HG03175 (cell line): Measurements from ENCODE around the gene MTX3.

Experiments used
- ATAC-seq: cut with Tn5 transposase; IDR thresholded peaks from one replicate; pipeline ENCODE4 v1.9.1; 2021; ENCODE audit warnings: mild to moderate bottlenecking, moderate library complexity; ENCODE audit not compliant: unreplicated experiment

MTX3 gene

DNA sequence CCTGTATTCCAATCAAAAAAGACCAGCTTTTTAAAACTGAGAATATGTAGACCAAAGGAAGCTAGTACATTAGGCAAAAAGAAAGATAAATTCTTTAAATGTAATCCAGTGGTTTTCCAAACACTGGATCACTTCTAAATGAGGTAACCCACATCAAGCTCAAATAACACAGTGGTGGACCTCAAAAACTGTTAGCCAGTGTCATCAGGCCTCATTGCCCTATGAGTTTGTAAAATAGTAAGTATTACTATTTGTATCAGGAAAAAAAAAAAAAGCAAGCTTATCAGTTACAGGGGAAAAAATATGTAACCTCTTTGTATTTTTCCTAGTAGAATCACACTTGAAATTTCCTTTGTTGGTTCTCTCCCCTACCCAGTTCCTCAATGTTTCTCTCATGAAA is 6.7 kb downstream of the MTX3 start:
- ATAC-seq = no peak

DNA sequence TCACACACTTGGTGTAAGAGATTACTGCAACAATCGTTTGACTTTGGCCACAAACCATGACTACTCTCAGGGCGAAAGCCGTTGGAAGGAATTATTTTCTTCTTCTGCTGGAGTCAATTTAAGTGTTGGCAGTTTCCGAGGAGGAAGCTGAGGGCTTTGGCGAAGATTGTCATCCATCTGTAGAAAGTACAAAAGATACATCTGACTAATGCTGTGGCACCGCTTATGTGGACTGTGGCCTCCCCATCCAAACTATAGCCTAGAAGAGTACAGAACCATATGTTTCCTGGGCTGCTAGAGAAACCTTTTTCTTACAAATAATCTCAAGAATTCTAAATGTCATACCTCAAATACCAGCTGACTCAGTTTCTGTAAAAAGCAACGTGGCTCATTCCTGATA is 7.4 kb downstream of the MTX3 start:
- ATAC-seq = no peak

DNA sequence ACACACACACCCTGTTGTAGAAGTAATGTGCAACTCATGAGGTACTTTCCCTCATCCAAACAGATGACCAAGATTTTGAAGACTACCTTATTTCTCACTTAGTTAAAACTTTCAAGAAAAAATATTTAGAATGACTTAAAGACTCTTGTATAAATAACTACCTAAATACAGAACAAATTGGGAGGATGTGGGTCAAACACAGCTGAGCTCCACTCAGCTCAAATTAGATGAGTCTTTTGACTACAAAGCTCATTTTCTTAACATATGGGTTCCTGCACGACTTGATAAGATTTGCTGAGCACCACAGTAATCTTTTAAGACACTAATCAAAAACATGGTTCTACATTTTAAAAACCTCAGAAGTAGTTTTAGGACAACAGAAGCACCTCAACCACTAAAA is 8.9 kb downstream of the MTX3 start:
- ATAC-seq = no peak

DNA sequence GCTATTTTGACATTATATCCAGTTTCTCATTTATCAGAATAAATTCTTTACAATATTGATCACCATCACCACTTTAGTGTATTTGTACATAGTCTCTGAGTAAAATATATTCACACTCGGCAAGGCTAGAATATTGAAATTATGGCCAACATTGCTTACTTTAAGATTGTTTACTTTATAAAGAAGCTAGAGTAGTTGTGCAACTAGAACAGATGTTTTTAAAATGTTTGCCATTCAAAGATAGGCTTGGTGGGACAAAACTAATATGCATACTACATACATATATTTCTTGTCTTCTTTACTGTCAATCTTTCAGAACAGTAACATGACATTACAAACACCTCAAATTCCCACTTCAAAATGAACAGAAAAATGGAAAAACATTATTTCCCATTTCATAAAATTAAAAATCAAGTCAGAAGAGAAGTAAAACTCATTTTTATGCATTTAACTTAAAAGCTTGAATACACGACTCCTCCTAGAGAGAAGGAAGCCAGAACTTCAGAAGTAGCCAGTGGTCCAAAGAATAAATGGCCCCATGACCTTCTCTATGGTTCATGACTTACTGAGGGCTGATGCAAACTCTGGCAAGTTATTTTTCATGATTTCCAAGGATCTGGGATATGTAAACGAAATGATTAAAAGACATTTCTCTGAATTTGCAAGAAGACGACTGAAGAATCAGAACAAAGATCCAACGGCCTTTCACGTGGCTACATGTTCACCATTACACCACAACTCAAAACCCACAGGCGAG is 14.1 kb downstream of the MTX3 start:
- ATAC-seq = no peak

DNA sequence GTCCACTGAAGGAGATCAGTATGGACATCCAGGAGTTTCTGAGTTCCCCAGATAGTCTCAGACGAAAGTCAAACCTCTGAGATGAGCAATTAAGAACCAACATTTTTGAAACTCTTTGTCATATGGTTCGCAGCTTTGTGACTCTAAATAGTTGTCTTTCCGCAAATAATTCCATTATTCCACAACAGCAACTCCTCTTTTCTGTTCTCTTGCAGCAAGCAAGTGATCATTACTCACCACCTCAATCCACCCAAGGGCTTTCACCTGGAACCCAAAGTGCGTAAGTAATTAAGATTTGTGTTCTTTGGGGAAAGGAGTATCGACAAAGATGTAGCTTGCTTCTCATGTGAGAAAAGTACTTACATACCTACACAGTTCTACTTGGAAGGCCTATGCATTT is 15.6 kb downstream of the MTX3 start:
- ATAC-seq = no peak

DNA sequence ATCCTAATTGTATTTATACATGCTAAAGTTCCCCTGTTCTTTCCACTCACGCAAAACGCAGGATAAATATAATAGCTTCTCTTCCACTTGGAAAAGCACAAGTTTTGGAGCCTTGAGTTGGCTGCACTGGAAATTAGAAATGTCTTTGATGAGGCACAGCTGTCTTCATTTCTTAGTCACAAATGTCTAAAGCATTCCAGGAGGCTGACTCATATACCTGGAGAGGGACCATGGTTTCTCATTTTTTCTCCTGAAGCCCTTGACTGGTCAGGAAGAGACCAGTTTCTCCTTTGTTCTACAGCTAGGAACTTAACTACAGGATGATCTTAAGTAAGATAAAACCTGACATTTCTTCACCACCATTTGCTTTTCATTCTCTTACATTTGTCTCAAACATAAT is 16.2 kb downstream of the MTX3 start:
- ATAC-seq = no peak

DNA sequence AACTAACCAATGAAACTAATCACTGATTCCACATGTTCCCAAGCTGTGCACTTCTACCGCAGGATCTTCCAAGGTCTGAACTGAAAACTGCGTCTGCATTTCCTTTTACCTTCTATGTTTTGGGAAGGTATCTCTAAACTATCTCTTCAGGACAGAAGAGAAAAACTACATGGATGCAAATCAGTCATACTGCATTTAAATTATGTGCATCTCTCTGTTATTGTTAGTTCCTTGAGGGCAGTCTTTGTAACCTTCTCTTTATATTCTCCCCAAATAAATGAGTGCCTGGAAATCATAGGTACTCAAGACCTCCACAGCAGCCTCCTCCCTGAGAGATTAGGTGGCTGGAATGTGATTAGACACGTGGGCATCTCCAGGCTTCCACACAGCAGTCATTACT is 17.1 kb downstream of the MTX3 start:
- ATAC-seq = no peak

DNA sequence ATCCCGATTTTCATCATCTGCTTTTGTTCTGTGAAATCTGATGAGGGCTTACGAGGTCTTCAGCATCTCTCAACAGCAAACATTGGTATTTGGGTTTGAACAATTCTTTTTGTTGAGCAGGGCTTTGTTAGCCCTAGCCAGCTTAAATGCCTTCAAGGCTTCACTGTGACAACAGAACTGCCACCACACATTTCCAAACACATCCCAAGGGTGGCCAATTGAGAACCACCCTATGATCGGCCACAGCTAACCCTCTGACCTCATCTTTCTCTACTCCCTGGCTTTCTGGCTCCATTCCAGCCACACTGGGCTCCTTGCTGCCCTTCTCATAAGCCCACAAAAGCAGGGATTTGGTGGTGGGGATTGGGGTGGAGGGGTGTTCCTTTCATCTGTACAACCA is 17.6 kb downstream of the MTX3 start:
- no peak for ATAC-seq

DNA sequence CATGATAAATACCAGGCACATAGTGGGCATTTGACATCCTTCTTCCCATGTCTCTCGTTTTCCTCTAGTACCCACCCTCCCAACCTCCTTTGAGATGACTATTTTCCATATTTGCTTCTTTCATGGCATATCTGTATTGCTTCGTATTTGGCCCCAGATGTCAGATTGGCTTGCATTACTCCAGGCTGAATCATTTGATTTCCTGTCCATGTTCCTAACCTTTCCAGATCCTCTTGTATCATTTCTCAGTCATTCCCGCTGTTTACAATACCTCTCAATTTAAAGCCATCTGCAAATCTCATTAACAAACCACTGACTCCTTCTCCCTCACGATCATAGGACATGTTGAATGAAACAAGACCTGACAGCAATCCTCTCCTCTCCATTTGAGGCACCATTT is 19.9 kb downstream of the MTX3 start:
- ATAC-seq = no peak

DNA sequence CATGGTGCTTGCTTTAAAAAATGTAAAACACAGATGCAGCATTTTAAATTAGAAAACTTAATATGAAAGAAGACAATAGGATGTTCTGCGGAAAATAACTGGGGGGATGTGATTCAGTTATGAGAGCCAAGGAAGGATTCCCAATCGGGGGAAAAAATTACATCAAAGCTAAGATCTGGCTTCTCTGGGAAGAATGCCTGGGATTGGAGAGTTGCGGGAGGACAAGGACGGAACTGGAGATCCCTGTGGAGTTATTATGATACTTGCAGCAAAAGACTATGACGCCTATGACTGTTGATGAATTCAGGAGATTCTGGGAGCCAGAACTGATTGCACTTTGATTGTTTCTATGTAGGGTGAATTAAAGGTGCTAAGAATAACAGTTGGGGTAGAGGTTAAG is 24.6 kb downstream of the MTX3 start:
- no peak for ATAC-seq

DNA sequence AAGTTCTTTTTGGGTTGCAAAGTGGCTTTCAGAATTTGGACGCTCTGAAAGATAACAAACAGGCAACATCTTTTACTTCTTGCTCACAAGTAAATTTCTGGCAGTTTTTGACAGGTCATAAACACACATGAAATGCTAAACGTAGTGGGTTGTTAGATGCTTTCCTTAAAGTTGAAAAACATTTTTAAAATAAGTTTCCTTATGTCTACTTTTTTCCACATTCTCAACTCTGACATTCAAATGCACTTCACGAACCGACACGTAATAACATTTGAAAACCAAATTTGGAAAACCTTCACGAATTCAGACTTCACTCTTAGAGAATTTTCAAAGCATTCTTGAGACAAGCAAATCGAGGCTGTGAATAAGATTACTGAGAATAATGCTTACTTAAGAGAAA is 26.9 kb downstream of the MTX3 start:
- ATAC-seq = no peak

DNA sequence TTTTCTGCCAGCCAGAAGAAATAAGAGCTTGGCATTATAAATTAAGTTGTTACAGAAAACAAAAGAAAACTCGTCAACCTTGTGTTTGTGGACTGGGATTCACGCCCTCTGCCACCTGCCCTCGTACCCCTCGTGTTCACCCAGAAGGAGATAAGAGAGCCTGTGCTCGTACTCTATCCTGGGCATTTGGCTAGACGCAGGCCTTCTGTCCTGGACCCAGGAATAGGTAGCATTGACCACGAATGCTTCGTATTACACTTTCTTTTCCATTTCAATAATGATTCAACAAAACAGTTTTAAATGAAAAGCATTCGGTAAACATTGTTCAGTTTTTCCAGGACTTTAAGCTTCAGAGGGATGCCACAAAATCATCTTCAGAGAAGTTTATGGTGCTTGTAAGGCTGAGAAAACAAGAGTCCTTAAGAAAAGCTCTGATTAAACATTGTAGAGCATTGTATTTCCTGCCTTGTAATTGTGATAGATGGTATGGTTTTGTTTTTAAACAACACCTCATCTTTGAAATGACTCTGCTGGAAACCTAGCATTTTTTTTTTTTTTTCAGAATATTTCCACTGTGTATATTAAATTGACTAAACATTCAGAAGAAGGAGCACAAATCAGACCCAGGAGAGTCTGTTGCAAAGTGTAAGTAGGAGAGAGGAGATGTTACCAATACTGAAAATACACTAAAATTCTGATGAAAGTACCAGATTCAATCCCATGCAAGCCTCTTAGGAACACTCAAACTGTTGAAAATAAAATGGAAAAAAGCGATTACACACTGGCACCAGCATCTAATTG is 27.6 kb downstream of the MTX3 start:
- no peak for ATAC-seq

DNA sequence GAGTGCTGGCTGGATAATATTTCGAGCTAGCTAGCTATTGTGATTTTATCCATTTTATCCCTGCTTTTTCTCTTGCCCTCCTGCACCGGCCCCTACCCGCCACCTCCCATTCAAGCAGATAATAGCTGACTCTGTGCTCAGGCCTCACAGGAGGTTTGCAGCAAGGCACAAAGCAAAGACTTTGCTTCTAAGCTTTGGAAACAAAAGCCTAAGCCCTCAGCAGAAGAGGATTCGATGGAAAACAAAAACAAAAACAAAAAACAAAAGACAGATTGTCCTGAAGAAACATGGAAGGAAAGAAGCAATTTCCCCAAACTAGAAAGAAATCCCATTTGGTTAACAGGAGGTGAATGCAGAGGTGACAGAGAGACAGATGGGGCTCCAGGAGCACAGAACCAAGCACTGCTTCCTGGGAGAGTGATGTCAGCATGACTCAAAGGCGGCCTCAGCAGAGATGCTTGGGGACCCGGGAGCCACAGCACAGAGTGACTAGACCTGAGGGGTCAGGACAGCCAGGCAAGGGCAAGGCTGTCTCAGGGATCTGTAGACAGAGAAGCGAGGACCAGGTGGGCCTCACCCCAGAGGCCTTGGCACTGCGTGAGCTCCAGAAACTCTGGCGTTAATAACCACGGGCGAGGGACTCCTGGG is 28.4 kb downstream of the MTX3 start:
- no peak for ATAC-seq

DNA sequence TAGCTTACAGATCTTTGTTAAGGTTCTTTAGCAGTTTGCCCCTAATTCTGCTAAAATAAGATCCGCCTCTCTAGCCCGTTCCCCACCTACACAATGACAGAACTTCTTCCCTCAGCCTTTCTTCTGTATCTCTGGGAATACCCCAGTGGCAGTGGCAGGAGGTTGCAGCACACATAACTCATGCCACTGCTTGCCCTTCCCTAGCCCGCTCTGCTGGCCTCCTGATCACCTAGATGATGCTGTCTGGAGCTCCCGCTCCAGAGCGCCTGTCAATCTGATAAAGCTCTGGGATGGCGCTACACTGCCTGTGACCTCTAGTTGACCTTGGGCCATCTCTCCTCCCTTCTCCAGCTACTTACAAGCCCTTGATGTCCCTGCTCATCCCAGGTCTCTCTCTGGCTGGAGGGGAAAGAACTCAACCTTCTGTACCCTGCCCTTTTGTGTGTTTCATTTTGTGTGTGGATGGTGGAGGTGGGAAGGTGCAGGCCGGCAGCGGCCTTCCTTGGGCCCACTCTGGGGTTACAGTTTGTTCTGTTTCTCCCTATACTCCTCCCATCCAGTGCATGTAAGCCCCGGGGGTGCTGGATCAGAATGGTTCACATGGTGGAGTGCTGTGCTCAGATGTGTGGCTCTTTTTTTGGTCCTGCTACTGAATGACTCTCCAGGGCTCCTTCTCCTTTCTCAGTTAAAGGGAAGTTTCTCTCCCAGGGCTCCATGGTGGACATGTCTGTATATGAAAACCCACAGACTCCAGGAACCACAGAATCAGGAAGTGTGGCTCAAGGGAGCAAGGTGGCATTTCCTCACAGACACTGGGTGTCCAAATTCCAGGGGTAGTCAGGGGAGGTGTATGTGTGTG is 29.1 kb downstream of the MTX3 start:
- ATAC-seq = no peak

DNA sequence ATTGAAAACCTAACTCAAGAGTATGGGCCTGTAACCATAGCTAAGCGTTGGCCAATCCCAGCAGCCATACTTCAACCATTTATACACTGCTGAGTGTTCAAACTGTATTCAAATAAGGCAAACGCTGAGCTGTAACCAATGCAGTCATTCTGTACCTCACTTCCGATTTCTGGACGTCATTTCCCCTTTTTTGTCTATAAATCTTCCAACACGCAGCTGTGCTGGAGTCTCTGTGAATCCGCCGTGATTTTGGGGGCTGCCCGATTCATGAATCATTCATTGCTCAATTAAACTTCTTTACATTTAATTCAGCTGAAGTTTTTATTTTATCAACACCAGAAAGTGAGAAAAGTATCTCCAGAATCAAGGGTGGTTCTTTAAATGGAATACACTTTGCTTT is 31.7 kb downstream of the MTX3 start:
- no peak for ATAC-seq

DNA sequence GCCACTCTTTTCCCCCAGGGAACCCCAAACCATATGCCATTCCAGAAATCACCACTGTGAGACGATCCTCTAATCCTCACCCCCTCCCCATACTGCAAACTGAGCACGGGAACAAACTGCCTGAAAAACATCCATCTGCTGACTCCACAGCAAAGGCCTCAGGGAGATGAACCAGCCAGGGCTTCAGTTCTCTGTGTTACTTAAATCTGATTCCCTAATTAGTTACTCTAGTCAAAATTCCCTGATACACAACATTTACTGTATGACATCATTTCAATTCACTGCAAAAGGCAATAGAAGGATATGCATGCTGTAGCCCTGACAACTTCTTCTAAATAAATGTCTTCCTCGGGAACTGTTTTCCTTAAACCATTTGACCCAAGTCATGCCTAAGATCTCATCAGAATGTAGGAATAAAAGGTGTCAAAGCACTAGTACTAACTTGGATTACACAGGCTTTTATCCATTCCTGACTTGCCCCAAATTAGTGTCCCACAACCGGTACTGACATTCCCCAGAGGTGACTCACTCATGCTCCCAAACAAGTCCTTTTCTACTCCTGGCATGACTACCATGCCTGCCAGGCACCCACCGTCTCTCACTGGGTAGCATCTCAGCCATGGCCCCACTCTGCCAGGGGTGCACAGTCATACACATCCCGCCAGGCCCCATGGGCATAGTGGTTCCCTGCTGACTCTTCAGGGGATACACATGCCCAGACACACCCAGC is 35.0 kb downstream of the MTX3 start:
- no peak for ATAC-seq

DNA sequence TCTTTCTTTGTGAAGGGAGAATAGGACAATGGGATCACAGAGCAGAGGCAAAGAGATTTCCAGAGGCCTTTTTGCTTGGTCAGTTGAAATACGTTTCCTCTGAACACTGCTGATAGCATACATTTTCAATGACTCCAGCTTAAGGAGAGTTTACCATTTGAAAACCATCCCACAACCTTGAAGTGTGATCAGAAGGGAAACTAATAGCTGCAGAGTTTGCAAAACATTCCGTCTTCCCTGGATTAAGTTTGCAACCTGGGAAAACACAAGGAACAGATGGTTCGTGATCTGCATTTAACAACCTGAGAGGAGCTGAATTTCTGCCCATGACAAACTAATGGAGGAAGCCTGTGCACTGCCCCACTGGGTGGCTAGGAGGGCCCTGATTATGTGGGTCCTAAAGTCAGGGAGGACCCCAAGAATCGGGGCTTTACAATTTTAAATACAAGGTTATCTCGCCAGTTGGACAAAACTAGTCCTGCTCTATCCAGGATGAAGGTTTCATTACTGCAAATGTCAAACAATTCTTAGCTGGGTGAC is 35.6 kb downstream of the MTX3 start:
- ATAC-seq = no peak

DNA sequence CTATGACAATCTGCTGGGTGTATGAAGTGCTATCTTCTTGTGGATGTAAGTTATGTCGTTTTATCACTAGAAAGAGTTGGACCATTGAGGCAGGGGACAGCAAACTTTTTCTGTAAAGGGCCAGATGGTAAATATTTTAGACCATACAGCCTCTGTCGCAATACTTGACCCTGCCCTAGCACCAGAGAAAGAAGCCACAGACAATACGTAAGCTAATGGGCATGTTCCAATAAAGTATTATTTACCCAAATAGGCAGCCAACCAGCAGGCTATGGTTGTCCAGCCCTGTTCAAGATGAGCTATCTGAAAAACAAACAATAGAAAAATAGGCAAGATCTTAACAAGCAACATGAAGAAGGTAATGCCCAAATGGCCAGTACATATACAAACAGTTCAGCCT is 36.4 kb downstream of the MTX3 start:
- ATAC-seq = no peak

DNA sequence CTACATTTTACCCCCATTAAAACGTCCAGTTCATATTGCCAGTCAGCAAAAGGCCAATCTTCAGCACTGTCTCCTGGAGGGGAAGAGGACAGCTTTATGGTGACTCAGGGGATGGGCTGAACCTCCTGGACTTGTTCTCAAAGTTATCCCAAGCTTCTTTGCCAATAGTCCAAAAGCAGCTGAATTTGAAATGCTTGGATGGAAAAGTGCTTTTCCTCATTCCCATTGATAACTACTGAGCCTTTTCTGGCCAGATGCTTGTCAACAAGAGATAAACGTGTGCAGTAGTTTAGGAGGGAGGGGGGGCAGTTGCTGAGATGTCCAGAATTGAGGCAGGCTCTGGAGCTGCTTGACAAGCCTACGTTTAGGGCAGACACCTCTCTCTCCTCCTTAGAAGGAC is 43.5 kb downstream of the MTX3 start:
- ATAC-seq = no peak

DNA sequence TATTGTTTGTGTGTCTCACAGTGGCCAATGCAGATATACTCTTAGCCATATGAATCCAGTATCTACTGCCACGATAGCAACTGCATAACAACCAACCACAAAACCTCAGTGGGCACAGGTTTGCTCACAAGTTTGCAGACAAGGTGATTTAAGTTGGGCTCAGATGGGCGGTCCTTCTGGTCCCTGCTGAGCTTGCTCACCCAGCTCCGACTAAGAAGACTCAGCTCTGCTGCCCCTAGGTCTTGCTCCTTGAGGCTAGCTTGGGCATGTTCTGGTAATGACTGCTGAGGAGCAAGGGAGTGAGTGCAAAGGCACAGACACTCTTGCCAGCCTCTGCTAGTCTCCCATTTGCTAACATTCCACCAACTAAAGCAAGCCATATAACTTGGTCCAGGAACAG is 52.6 kb downstream of the MTX3 start:
- no peak for ATAC-seq
